Measurements from ENCODE around the gene CNTN6.

CNTN6 gene
- total RNA-seq: 0 reads per million in 2 donors

GRCh38 chr3:1092771-1093170 lies at the start of gene CNTN6:
Gene CNTN6 (plus strand): TSS chr3:1093024. CDS start chr3:1148009, 54,985 bp downstream.
- DNase-seq: no peak

GRCh38 chr3:1048558-1048957 lies 44.3 kb upstream of the CNTN6 start:
- DNase-seq: no peak

GRCh38 chr3:1055870-1056269 lies 37.0 kb upstream of the CNTN6 start:
- no peak for DNase-seq

GRCh38 chr3:1056744-1057143 lies 36.1 kb upstream of the CNTN6 start:
- no peak for DNase-seq

GRCh38 chr3:1057436-1057835 lies 35.4 kb upstream of the CNTN6 start:
- no peak for DNase-seq

GRCh38 chr3:1068985-1069384 lies 23.8 kb upstream of the CNTN6 start:
- no peak for DNase-seq

- DNase-seq: no peak
Observed at GRCh38 chr3:1072041-1072440, 20.8 kb upstream of the CNTN6 start.

GRCh38 chr3:1079662-1080061 lies 13.2 kb upstream of the CNTN6 start:
- no peak for DNase-seq

- DNase-seq: no peak
Observed at GRCh38 chr3:1082108-1082507, 10.7 kb upstream of the CNTN6 start.

GRCh38 chr3:1087066-1087560 lies 5.7 kb upstream of the CNTN6 start:
- no peak for DNase-seq

GRCh38 chr3:1088503-1088902 lies 4.3 kb upstream of the CNTN6 start:
- no peak for DNase-seq

- DNase-seq: no peak
Observed at GRCh38 chr3:1091286-1091685, 1.5 kb upstream of the CNTN6 start.

- no peak for DNase-seq
Observed at GRCh38 chr3:1092061-1092460, 763 bp upstream of the CNTN6 start.

- DNase-seq: no peak
Observed at GRCh38 chr3:1093217-1093616, 393 bp downstream of the CNTN6 start.

- no peak for DNase-seq
Observed at GRCh38 chr3:1103525-1103924, 10.7 kb downstream of the CNTN6 start.

GRCh38 chr3:1117843-1118473 lies 25.1 kb downstream of the CNTN6 start:
- no peak for DNase-seq

GRCh38 chr3:1131166-1131565 lies 38.3 kb downstream of the CNTN6 start:
- no peak for DNase-seq

- no peak for DNase-seq
Observed at GRCh38 chr3:1135194-1135593, 42.4 kb downstream of the CNTN6 start.

- no peak for DNase-seq
Observed at GRCh38 chr3:1138036-1138435, 45.2 kb downstream of the CNTN6 start.

GRCh38 chr3:1139071-1139470 lies 46.2 kb downstream of the CNTN6 start:
- DNase-seq: no peak

GRCh38 chr3:1147326-1147725 lies 54.5 kb downstream of the CNTN6 start:
- no peak for DNase-seq

- DNase-seq: no peak
Observed at GRCh38 chr3:1147819-1148218, 55.0 kb downstream of the CNTN6 start.

GRCh38 chr3:1164101-1164500 lies 71.3 kb downstream of the CNTN6 start:
- DNase-seq: no peak

GRCh38 chr3:1171320-1171719 lies 78.5 kb downstream of the CNTN6 start:
- DNase-seq: no peak

- no peak for DNase-seq
Observed at GRCh38 chr3:1172644-1173043, 79.8 kb downstream of the CNTN6 start.

All from T-helper 2 cell (primary cell).